Fibroblast of gingiva (primary cell): ENCODE measurements around the gene PRPSAP1.

ENCODE experiments used
- DNase-seq: peaks from one replicate; pipeline ENCODE4 v3.0.0-alpha.2; 2011; ENCODE audit warnings: low read depth

Gene PRPSAP1

GRCh38 chr17:76264755-76265623 lies 88.7 kb downstream of the PRPSAP1 start, which contains the start of gene UBALD2:
Gene UBALD2, plus strand, starts transcription at chr17:76265348. Its CDS starts 158 bp downstream, at chr17:76265506.
- DNase-seq: peak; percentile 100

GRCh38 chr17:76264425-76264754 lies 89.3 kb downstream of the PRPSAP1 start:
- no peak for DNase-seq

GRCh38 chr17:76263896-76264295 lies 89.8 kb downstream of the PRPSAP1 start:
- DNase-seq: no peak

- DNase-seq: no peak
These were observed 90.9 kb downstream of the PRPSAP1 start for GRCh38 chr17:76262732-76263344.

- no peak for DNase-seq
These were observed 92.1 kb downstream of the PRPSAP1 start for GRCh38 chr17:76261421-76262215.

GRCh38 chr17:76260669-76261068 lies 93.0 kb downstream of the PRPSAP1 start:
- no peak for DNase-seq

GRCh38 chr17:76260220-76260619 lies 93.5 kb downstream of the PRPSAP1 start:
- no peak for DNase-seq
